Measurements from ENCODE around the gene GLIPR2.
A peak's percentile ranks its signal among the peaks of the same experiment; 100 is the strongest.

The GLIPR2 gene

DNA sequence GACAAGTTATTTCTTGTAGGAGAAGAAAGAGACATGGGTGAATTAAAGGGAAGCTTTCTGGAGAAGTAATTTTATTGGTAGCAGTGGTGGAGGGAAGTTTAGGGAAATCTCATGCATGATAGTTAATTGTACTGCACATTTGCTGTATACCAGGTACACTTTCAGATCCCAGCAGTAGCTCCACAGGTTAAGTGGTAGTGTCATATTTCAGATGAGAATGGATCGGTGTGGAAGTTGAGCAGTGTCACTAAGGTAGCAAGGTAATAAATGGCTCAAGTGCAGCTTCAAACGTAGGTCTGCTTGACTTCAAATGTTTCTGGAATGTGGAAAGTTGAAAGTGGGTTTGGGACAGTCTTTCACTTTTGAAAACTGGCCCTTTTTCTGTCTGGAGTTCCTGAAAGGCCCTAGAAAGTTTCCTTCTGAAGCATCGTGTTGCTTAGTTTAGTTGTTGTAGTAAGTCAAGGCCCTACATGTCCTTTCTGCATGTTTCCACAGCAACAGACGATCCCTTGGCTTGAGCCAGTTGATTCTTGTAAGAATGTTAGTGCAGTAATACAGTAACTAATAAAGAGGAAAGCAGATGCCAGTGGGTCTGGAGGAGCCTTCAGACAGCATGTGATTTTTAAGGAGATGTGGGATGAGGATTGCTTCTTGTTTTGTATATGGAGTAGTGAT, 57.9 kb downstream of the GLIPR2 start:
- H3K4me1 ChIP-seq: peaks cover 6% of the 10 kb centered on the region
- H3K9me3 ChIP-seq: no peaks in the 10 kb centered on the region
- no peaks in the 10 kb centered on the region for H3K27me3 ChIP-seq
- no peak for DNase-seq
- TF ChIP-seq CTCF (IDR thresholded peaks at IDR 0.05; ENCODE audit: low read depth, low read length): no peak
- H3K4me3 ChIP-seq (ENCODE audit: low read depth, low read length): no peak overlapping the region
- peaks cover 17% of the 10 kb centered on the region for H3K36me3 ChIP-seq

GRCh38 chr9:36204906-36205547, 68.5 kb downstream of the GLIPR2 start:
- Histone ChIP-seq H3K4me1 (peaks cover 10% of the 10 kb centered on the region), H3K9me3 (no peaks in the 10 kb centered on the region), H3K4me3 (ENCODE audit: low read depth, low read length) (no peak overlapping the region), H3K36me3 (peaks cover 93% of the 10 kb centered on the region), H3K27me3 (no peaks in the 10 kb centered on the region)
- DNase-seq: peak; percentile 37
- peak; percentile 45 for TF ChIP-seq CTCF (IDR thresholded peaks at IDR 0.05; ENCODE audit: low read depth, low read length)

GRCh38 chr9:36207016-36207415, 70.5 kb downstream of the GLIPR2 start:
- TF ChIP-seq CTCF (IDR thresholded peaks at IDR 0.05; ENCODE audit: low read depth, low read length): no peak
- Histone ChIP-seq H3K36me3 (peaks cover 92% of the 10 kb centered on the region), H3K4me1 (peaks cover 10% of the 10 kb centered on the region), H3K9me3 (no peaks in the 10 kb centered on the region), H3K27me3 (no peaks in the 10 kb centered on the region), H3K4me3 (ENCODE audit: low read depth, low read length) (no peak overlapping the region)
- no peak for DNase-seq

- Histone ChIP-seq H3K27me3 (no peaks in the 10 kb centered on the region), H3K4me1 (peaks cover 10% of the 10 kb centered on the region), H3K36me3 (peaks cover 92% of the 10 kb centered on the region), H3K9me3 (no peaks in the 10 kb centered on the region), H3K4me3 (ENCODE audit: low read depth, low read length) (no peak overlapping the region)
- DNase-seq: no peak
- no peak for TF ChIP-seq CTCF (IDR thresholded peaks at IDR 0.05; ENCODE audit: low read depth, low read length)
Measured at GRCh38 chr9:36207546-36208012, 71.0 kb downstream of the GLIPR2 start.

DNA sequence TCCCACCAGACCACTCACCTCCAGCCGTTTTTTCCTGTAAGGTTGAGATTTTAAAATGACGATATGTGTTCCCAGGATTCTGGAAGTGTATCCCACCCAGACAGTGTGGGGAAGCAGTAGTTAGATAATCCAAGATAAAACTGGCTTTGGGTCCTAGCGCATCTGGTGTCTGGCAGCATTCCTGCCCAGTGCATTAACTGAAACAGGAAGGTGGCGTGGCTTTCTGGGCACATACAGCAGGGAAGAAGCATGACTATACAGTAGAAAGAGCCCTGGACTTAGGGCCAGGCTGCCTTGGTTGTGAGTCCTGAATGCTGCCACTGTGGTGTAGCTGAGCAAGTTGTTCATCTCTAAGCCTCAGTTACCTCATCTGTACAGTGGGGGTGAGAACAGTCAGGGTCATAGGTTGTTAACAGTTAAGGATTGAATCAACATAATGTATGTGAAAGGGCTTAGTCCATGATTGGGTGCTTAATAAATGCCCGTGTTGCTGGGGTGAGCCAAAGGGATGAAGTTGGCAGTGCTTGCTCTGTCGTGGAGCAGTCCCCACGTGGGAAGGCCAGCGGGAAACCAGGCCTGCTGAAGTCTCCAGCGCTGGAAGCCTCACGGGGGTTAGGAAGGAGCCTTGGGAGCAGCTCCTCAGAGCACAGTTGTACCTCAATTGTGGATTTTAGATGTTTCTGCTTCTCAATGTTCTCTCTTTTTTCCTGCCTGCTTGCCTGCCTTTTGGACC, 72.2 kb downstream of the GLIPR2 start:
- peaks cover 94% of the 10 kb centered on the region for H3K36me3 ChIP-seq
- H3K4me1 ChIP-seq: peaks cover 10% of the 10 kb centered on the region
- peak; percentile 28 for DNase-seq
- TF ChIP-seq CTCF (IDR thresholded peaks at IDR 0.05; ENCODE audit: low read depth, low read length): no peak
- H3K4me3 ChIP-seq (ENCODE audit: low read depth, low read length): no peak overlapping the region
- no peaks in the 10 kb centered on the region for H3K27me3 ChIP-seq
- H3K9me3 ChIP-seq: no peaks in the 10 kb centered on the region

Measured in BE2C (cell line).